KMS-11 (cell line): Measurements from ENCODE around the gene LYST.

Experiments used
- H2AFZ ChIP-seq: fragments of 200-600 bp; sonication (generic); 2 replicates; pipeline ENCODE4 v1.6.1; 2016; ENCODE audit warnings: antibody characterized with exemption, mixed run types, low read depth
- H3K27ac ChIP-seq: fragments of 200-600 bp; sonication (generic); 2 replicates; pipeline ENCODE4 v1.6.1; 2016; ENCODE audit warnings: mild to moderate bottlenecking, mixed run types
- H3K27me3 ChIP-seq: fragments of 200-600 bp; sonication (generic); 2 replicates; pipeline ENCODE4 v1.6.1; 2017; ENCODE audit warnings: mild to moderate bottlenecking, low read depth, mixed run types, moderate library complexity; ENCODE audit not compliant: insufficient read depth
- H3K36me3 ChIP-seq: fragments of 200-600 bp; sonication (generic); 2 replicates; pipeline ENCODE4 v1.6.1; 2017; ENCODE audit warnings: mild to moderate bottlenecking, mixed run types; ENCODE audit not compliant: insufficient read depth
- H3K4me1 ChIP-seq: fragments of 200-600 bp; sonication (generic); 2 replicates; pipeline ENCODE4 v1.6.1; 2016; ENCODE audit warnings: mild to moderate bottlenecking, low read depth, mixed run types; ENCODE audit not compliant: poor library complexity, severe bottlenecking
- H3K4me2 ChIP-seq: fragments of 200-600 bp; sonication (generic); 2 replicates; pipeline ENCODE4 v1.7.0; 2016; ENCODE audit warnings: mild to moderate bottlenecking, mixed run types
- H3K4me3 ChIP-seq: fragments of 200-600 bp; sonication (generic); IDR thresholded peaks from 2 replicates; pipeline ENCODE4 v1.6.1; 2017; ENCODE audit warnings: low read depth, low read length, mixed read lengths; ENCODE audit not compliant: insufficient read depth
- H3K79me2 ChIP-seq: fragments of 200-600 bp; sonication (generic); 2 replicates; pipeline ENCODE4 v1.6.1; 2016; ENCODE audit warnings: low read depth, mixed run types; ENCODE audit not compliant: insufficient read depth
- H3K9ac ChIP-seq: fragments of 200-600 bp; sonication (generic); 2 replicates; pipeline ENCODE4 v1.6.1; 2016; ENCODE audit warnings: mild to moderate bottlenecking, mixed run types
- H4K20me1 ChIP-seq: fragments of 200-600 bp; sonication (generic); 2 replicates; pipeline ENCODE4 v1.6.1; 2016; ENCODE audit warnings: mild to moderate bottlenecking, mixed run types; ENCODE audit not compliant: insufficient read depth
- CTCF ChIP-seq: fragments of 200-600 bp; sonication (generic); conservative IDR thresholded peaks from 2 replicates; pipeline ENCODE4 v1.6.1; 2017; ENCODE audit warnings: low read depth, mild to moderate bottlenecking, antibody characterized with exemption, low read length, moderate library complexity, mixed read lengths

Gene LYST

GRCh38 chr1:235767795-235768194 is 98.9 kb downstream of the LYST start:
- no peak overlapping the region for H3K27ac ChIP-seq
- H3K4me2 ChIP-seq, result no peak overlapping the region
- no peaks in the 10 kb centered on the region for H3K36me3 ChIP-seq
- no peak overlapping the region for H2AFZ ChIP-seq
- TF ChIP-seq CTCF, result no peak
- no peaks in the 10 kb centered on the region for H3K27me3 ChIP-seq
- H4K20me1 ChIP-seq, result no peaks in the 10 kb centered on the region
- H3K4me1 ChIP-seq, result no peaks in the 10 kb centered on the region
- H3K4me3 ChIP-seq, result no peak overlapping the region
- H3K9ac ChIP-seq, result no peak overlapping the region
- no peaks in the 10 kb centered on the region for H3K79me2 ChIP-seq

GRCh38 chr1:235766794-235767285 is 99.9 kb downstream of the LYST start:
- no peak for TF ChIP-seq CTCF

GRCh38 chr1:235763962-235764361 is 102.7 kb downstream of the LYST start:
- H3K4me1 ChIP-seq, result no peaks in the 10 kb centered on the region
- H3K27me3 ChIP-seq, result no peaks in the 10 kb centered on the region
- H3K4me3 ChIP-seq, result no peak overlapping the region
- H4K20me1 ChIP-seq, result no peaks in the 10 kb centered on the region
- no peaks in the 10 kb centered on the region for H3K79me2 ChIP-seq
- H3K36me3 ChIP-seq, result no peaks in the 10 kb centered on the region
- H3K27ac ChIP-seq, result no peak overlapping the region
- no peak overlapping the region for H3K4me2 ChIP-seq
- no peak for TF ChIP-seq CTCF
- no peak overlapping the region for H2AFZ ChIP-seq
- H3K9ac ChIP-seq, result no peak overlapping the region

More at GRCh38 chr1:235766794-235767285, 99.9 kb downstream of the LYST start:
- Histone ChIP-seq H3K79me2 (no peaks in the 10 kb centered on the region), H3K36me3 (no peaks in the 10 kb centered on the region), H3K4me2 (no peak overlapping the region), H3K4me3 (no peak overlapping the region), H3K27ac (no peak overlapping the region), H3K27me3 (no peaks in the 10 kb centered on the region), H3K9ac (no peak overlapping the region), H3K4me1 (no peaks in the 10 kb centered on the region), H2AFZ (no peak overlapping the region), H4K20me1 (no peaks in the 10 kb centered on the region)

DNA sequence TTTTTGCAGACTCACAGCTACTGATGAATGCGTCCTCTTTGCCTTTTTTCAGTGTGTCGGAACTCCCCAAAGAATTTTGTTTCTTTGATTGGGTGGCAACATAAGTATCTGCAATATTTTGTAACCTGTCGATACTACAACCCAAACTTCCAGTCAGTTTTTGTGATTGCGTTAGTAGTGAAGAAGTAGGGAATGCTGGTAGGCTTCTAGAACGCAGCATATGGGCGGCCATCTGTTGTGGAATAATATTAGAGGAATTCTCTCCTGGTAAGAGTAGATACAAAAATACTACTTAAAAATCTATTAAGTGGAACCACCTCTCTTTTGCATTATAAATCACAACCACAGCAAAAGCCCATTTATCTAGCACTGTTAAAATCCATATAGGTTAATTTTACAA is 107.4 kb downstream of the LYST start:
- no peaks in the 10 kb centered on the region for H3K27me3 ChIP-seq
- TF ChIP-seq CTCF, result no peak
- H3K27ac ChIP-seq, result no peak overlapping the region
- H4K20me1 ChIP-seq, result no peaks in the 10 kb centered on the region
- no peaks in the 10 kb centered on the region for H3K36me3 ChIP-seq
- no peak overlapping the region for H2AFZ ChIP-seq
- H3K9ac ChIP-seq, result no peak overlapping the region
- H3K4me2 ChIP-seq, result no peak overlapping the region
- peaks cover 2% of the 10 kb centered on the region for H3K4me1 ChIP-seq
- H3K4me3 ChIP-seq, result no peak overlapping the region
- no peaks in the 10 kb centered on the region for H3K79me2 ChIP-seq
